ENCODE data around the gene GRB10.

DNA sequence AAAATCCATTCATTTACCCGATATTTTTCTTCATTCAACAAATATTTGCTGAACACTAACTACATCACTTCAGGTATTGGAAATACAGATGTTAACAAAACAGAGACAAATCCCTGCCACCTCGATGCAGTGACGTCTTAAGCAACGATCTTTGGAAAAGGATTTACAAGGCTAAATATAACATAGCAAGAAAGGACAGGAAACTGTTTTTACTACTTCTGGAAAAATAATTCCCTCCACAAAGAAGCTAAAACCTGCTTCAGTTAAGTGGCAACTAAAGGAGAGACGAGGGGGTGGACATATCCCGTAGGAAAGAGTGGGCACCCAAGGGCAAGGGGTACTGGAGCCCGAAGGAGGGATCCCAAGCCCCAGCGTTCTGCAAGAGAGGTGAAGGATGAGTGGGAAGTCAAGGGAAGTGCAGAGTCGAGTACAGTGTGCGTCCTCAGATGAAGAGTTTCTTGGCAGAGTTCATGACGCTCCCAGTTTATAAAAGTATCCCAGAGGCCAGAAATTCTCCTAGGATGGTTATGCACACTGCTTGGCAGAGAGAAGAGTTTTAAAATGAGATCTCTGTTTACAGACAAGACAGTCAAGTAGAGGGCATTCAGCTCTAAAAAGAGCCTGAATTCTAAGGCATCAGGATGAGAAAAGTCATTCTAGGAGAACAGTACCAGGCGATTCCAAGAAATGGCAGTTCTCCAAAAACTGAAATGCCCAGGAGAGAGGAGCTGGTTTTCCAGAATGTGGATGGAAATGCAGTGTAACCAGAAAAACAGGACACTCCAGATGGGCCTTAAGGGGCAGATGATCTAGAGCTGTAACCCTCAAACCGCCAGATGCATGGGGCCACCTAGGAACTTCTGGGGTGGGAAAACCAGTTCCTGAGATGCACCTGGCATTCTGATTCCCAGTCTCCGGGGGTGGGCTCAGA, 97.3 kb downstream of the GRB10 start:
- TF ChIP-seq FOXM1 (IDR thresholded peaks at IDR 0.05; ENCODE audit: borderline replicate concordance): no peak
- TF ChIP-seq LEF1 (IDR thresholded peaks at IDR 0.05; ENCODE audit: borderline replicate concordance): no peak
- TF ChIP-seq ELF4 (IDR thresholded peaks at IDR 0.05): no peak
- TF ChIP-seq CTBP1 (IDR thresholded peaks at IDR 0.05; ENCODE audit: borderline replicate concordance): no peak
- TF ChIP-seq, protein P1, sequence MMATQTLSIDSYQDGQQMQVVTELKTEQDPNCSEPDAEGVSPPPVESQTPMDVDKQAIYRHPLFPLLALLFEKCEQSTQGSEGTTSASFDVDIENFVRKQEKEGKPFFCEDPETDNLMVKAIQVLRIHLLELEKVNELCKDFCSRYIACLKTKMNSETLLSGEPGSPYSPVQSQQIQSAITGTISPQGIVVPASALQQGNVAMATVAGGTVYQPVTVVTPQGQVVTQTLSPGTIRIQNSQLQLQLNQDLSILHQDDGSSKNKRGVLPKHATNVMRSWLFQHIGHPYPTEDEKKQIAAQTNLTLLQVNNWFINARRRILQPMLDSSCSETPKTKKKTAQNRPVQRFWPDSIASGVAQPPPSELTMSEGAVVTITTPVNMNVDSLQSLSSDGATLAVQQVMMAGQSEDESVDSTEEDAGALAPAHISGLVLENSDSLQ (IDR thresholded peaks at IDR 0.05): no peak
- no peak for TF ChIP-seq SP1 (IDR thresholded peaks at IDR 0.05)
- TF ChIP-seq FOXA1 (IDR thresholded peaks at IDR 0.05): no peak
- no peak for TF ChIP-seq HDGF (IDR thresholded peaks at IDR 0.05; ENCODE audit: borderline replicate concordance)
- TF ChIP-seq NFRKB (IDR thresholded peaks at IDR 0.05): no peak
- TF ChIP-seq BHLHE40 (IDR thresholded peaks at IDR 0.05; ENCODE audit: borderline replicate concordance): no peak
- TF ChIP-seq ZNF384 (IDR thresholded peaks at IDR 0.05): no peak
- no peak for TF ChIP-seq L3MBTL2 (conservative IDR thresholded peaks at IDR 0.05)
- TF ChIP-seq TARDBP (IDR thresholded peaks at IDR 0.05): no peak
- no peak for TF ChIP-seq FOXK2 (IDR thresholded peaks at IDR 0.05)
